ENCODE data around the gene SLC25A29. TPM values are rescaled to one million over a fixed set of nuclear protein-coding genes. Genes with fewer than 3 reads are reported as not detected.

Gene SLC25A29
- total and polyA plus RNA-seq, 2 of the 13 experiments (the other 11 are each of a cell fraction or from before 2014, with no cell fraction given): 12.2 to 17.2 TPM

- no peak for TF ChIP-seq SIN3A (IDR thresholded peaks at IDR 0.05; ENCODE audit: borderline replicate concordance, low read depth, low read length)
- TF ChIP-seq, protein P1, sequence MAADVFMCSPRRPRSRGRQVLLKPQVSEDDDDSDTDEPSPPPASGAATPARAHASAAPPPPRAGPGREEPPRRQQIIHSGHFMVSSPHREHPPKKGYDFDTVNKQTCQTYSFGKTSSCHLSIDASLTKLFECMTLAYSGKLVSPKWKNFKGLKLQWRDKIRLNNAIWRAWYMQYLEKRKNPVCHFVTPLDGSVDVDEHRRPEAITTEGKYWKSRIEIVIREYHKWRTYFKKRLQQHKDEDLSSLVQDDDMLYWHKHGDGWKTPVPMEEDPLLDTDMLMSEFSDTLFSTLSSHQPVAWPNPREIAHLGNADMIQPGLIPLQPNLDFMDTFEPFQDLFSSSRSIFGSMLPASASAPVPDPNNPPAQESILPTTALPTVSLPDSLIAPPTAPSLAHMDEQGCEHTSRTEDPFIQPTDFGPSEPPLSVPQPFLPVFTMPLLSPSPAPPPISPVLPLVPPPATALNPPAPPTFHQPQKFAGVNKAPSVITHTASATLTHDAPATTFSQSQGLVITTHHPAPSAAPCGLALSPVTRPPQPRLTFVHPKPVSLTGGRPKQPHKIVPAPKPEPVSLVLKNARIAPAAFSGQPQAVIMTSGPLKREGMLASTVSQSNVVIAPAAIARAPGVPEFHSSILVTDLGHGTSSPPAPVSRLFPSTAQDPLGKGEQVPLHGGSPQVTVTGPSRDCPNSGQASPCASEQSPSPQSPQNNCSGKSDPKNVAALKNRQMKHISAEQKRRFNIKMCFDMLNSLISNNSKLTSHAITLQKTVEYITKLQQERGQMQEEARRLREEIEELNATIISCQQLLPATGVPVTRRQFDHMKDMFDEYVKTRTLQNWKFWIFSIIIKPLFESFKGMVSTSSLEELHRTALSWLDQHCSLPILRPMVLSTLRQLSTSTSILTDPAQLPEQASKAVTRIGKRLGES (CRISPR knock-in tag; IDR thresholded peaks at IDR 0.05; ENCODE audit: borderline replicate concordance): no peak
- peak; percentile 84 for TF ChIP-seq SALL1 (CRISPR knock-in tag; IDR thresholded peaks at IDR 0.05)
- no peak for TF ChIP-seq HCFC1 (IDR thresholded peaks at IDR 0.05; ENCODE audit: low read depth, low read length)
- TF ChIP-seq, protein P2, sequence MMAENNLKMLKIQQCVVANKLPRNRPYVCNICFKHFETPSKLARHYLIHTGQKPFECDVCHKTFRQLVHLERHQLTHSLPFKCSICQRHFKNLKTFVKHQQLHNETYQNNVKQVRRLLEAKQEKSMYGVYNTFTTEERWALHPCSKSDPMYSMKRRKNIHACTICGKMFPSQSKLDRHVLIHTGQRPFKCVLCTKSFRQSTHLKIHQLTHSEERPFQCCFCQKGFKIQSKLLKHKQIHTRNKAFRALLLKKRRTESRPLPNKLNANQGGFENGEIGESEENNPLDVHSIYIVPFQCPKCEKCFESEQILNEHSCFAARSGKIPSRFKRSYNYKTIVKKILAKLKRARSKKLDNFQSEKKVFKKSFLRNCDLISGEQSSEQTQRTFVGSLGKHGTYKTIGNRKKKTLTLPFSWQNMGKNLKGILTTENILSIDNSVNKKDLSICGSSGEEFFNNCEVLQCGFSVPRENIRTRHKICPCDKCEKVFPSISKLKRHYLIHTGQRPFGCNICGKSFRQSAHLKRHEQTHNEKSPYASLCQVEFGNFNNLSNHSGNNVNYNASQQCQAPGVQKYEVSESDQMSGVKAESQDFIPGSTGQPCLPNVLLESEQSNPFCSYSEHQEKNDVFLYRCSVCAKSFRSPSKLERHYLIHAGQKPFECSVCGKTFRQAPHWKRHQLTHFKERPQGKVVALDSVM (CRISPR knock-in tag; IDR thresholded peaks at IDR 0.05): peak; percentile 17; the same call in 1 of the 2 replicates
- TF ChIP-seq, protein P3, sequence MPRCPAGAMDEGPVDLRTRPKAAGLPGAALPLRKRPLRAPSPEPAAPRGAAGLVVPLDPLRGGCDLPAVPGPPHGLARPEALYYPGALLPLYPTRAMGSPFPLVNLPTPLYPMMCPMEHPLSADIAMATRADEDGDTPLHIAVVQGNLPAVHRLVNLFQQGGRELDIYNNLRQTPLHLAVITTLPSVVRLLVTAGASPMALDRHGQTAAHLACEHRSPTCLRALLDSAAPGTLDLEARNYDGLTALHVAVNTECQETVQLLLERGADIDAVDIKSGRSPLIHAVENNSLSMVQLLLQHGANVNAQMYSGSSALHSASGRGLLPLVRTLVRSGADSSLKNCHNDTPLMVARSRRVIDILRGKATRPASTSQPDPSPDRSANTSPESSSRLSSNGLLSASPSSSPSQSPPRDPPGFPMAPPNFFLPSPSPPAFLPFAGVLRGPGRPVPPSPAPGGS (CRISPR knock-in tag; IDR thresholded peaks at IDR 0.05): peak; percentile 57
- no peak for TF ChIP-seq ZNF17 (CRISPR knock-in tag; IDR thresholded peaks at IDR 0.05)
- TF ChIP-seq ZNF850 (CRISPR knock-in tag; conservative IDR thresholded peaks at IDR 0.05): 0 out of 2 replicates have a peak, but pooled peaks have one; percentile 47
- TF ChIP-seq PRPF4 (IDR thresholded peaks at IDR 0.05; ENCODE audit: low read depth, low read length, poor library complexity, severe bottlenecking): no peak
- TF ChIP-seq ZNF879 (CRISPR knock-in tag; IDR thresholded peaks at IDR 0.05): no peak
- peak; percentile 94 for TF ChIP-seq RXRA (CRISPR knock-in tag; IDR thresholded peaks at IDR 0.05)
- TF ChIP-seq ZBTB7B (CRISPR knock-in tag; IDR thresholded peaks at IDR 0.05): 0 out of 2 replicates have a peak, but pooled peaks have one; percentile 12
- peak; percentile 8; the same call in 1 of the 2 replicates for TF ChIP-seq SRY (CRISPR knock-in tag; IDR thresholded peaks at IDR 0.05)
- peak; percentile 61 for TF ChIP-seq PAXIP1 (CRISPR knock-in tag; conservative IDR thresholded peaks at IDR 0.05)
- TF ChIP-seq HNF4A (CRISPR knock-in tag; IDR thresholded peaks at IDR 0.05): peak; percentile 51; the same call in 1 of the 2 replicates
- TF ChIP-seq ELF1 (CRISPR knock-in tag; IDR thresholded peaks at IDR 0.05): peak; percentile 60; the same call in 1 of the 2 replicates
- no peak for TF ChIP-seq SP4 (CRISPR knock-in tag; IDR thresholded peaks at IDR 0.05)
- TF ChIP-seq MAZ (IDR thresholded peaks at IDR 0.05; ENCODE audit: borderline replicate concordance, low read depth, low read length): peak; percentile 69; the same call in 1 of the 2 replicates
- no peak for TF ChIP-seq MAZ (CRISPR knock-in tag; IDR thresholded peaks at IDR 0.05; ENCODE audit: low read depth)
- no peak for TF ChIP-seq MATR3 (CRISPR knock-in tag; IDR thresholded peaks at IDR 0.05)
These were observed 17.1 kb upstream of the SLC25A29 start, which contains the start of gene SLC25A47 (continued) for GRCh38 chr14:100323121-100323941.
